H1 (cell line): ENCODE results near the gene ZW10. TPM values are rescaled to one million over a fixed set of nuclear protein-coding genes. Genes with fewer than 3 reads are reported as not detected.

Source experiments
- BACH1 ChIP-seq: IDR thresholded peaks from 2 replicates; pipeline ENCODE4 v1.6.1; 2012; ENCODE audit warnings: low read length, improper control_type of control experiment
- BRCA1 ChIP-seq: IDR thresholded peaks from 2 replicates; pipeline ENCODE4 v1.6.1; 2012; ENCODE audit warnings: low read depth, low read length, improper control_type of control experiment
- GTF2F1 ChIP-seq: IDR thresholded peaks from 2 replicates; pipeline ENCODE4 v1.6.1; 2012; ENCODE audit warnings: low read depth, low read length, improper control_type of control experiment, borderline replicate concordance
- KDM1A ChIP-seq: fragments of 200-600, 300-600 bp; sonication (generic); IDR thresholded peaks from 2 replicates; pipeline ENCODE4 v1.7.1; 2016; ENCODE audit warnings: mild to moderate bottlenecking, low read length, borderline replicate concordance
- MAFK ChIP-seq: IDR thresholded peaks from 2 replicates; pipeline ENCODE4 v1.6.1; 2012; ENCODE audit warnings: low read depth, mild to moderate bottlenecking, improper control_type of control experiment, low read length
- SP2 ChIP-seq: IDR thresholded peaks from 2 replicates; pipeline ENCODE4 v1.6.1; 2012; ENCODE audit warnings: mild to moderate bottlenecking, low read length, inconsistent platforms
- SUZ12 ChIP-seq: fragments of 200-600 bp; sonication (generic); IDR thresholded peaks from 2 replicates; pipeline ENCODE4 v1.6.1; 2012; ENCODE audit warnings: mild to moderate bottlenecking, inconsistent platforms, low read length, moderate library complexity, mixed read lengths
- ZNF274 ChIP-seq: IDR thresholded peaks from 2 replicates; pipeline ENCODE4 v1.7.0; 2012; ENCODE audit warnings: low read length, borderline replicate concordance; ENCODE audit errors: extremely low read depth
- polyA plus RNA-seq, 7 experiments: library from polyadenylated mRNA; depleted of rRNA in 3 of 7; stranded (reverse) in 5 of 7; unstranded in 2 of 7; fragments of >200 nt in 5 of 7; fragments of 200-250 nt in 2 of 7; gene quantifications; 1 replicate in 5 of 7; 2 replicates in 1 of 7; 4 replicates in 1 of 7; pipeline versions ENCODE4 v1.2.1 to v1.2.3, GENCODE V29; 2011 to 2013; ENCODE audit warnings: missing spikeins in 2 of 7, mixed read lengths in 2 of 7
- total RNA-seq: library from RNA; stranded (reverse); fragmentation: NEBNext Ultra II Directional; extraction: Animal tissue kit (Norgen Biotek cat#: 25700); gene quantifications from 2 replicates; pipeline ENCODE4 v1.2.1, GENCODE V29; 2021
- TF ChIP-seq, protein P1 (sequence below): fragments of 300-600 bp; sonication (generic); IDR thresholded peaks from 2 replicates; pipeline ENCODE4 v1.7.1; 2012; ENCODE audit warnings: low read length, moderate library complexity, mild to moderate bottlenecking, inconsistent platforms; ENCODE audit not compliant: insufficient replicate concordance
- TF ChIP-seq, protein P2 (sequence below), 3 experiments: IDR thresholded peaks; 1 replicate in 2 of 3; 2 replicates in 1 of 3; pipeline versions ENCODE4 v1.5.1 to v1.6.1; 2011; ENCODE audit warnings: low read length in 3 of 3, mild to moderate bottlenecking in 3 of 3, inconsistent platforms in 2 of 3, low read depth in 1 of 3, moderate library complexity in 1 of 3; ENCODE audit not compliant: insufficient read depth in 1 of 3; ENCODE audit errors: control extremely low read depth in 1 of 3

ZW10 gene
- total and polyA plus RNA-seq, 2 of the 8 experiments (the other 6 are each of a cell fraction or from before 2014, with no cell fraction given) = 9.0 to 25.3 TPM

DNA sequence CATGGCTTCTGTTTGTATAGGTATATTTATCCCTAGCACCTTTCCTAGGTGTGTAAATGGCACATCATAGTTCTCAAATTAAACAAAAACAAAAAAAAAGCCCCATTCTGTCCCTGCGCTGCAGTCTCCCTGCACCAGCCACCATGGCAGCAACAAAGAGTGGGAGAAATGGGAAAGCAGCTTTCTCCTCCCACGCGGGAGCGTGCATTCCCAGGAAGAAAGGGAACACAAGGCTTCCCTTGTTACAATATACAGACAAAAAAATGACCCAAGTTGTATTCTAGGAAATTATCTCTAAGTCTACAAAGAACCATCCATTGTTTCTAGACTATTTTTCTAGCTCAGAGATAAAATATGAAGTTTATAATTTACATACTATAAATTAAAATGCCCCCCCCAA is 51.3 kb downstream of the ZW10 start (continued):
- TF ChIP-seq, protein P1, sequence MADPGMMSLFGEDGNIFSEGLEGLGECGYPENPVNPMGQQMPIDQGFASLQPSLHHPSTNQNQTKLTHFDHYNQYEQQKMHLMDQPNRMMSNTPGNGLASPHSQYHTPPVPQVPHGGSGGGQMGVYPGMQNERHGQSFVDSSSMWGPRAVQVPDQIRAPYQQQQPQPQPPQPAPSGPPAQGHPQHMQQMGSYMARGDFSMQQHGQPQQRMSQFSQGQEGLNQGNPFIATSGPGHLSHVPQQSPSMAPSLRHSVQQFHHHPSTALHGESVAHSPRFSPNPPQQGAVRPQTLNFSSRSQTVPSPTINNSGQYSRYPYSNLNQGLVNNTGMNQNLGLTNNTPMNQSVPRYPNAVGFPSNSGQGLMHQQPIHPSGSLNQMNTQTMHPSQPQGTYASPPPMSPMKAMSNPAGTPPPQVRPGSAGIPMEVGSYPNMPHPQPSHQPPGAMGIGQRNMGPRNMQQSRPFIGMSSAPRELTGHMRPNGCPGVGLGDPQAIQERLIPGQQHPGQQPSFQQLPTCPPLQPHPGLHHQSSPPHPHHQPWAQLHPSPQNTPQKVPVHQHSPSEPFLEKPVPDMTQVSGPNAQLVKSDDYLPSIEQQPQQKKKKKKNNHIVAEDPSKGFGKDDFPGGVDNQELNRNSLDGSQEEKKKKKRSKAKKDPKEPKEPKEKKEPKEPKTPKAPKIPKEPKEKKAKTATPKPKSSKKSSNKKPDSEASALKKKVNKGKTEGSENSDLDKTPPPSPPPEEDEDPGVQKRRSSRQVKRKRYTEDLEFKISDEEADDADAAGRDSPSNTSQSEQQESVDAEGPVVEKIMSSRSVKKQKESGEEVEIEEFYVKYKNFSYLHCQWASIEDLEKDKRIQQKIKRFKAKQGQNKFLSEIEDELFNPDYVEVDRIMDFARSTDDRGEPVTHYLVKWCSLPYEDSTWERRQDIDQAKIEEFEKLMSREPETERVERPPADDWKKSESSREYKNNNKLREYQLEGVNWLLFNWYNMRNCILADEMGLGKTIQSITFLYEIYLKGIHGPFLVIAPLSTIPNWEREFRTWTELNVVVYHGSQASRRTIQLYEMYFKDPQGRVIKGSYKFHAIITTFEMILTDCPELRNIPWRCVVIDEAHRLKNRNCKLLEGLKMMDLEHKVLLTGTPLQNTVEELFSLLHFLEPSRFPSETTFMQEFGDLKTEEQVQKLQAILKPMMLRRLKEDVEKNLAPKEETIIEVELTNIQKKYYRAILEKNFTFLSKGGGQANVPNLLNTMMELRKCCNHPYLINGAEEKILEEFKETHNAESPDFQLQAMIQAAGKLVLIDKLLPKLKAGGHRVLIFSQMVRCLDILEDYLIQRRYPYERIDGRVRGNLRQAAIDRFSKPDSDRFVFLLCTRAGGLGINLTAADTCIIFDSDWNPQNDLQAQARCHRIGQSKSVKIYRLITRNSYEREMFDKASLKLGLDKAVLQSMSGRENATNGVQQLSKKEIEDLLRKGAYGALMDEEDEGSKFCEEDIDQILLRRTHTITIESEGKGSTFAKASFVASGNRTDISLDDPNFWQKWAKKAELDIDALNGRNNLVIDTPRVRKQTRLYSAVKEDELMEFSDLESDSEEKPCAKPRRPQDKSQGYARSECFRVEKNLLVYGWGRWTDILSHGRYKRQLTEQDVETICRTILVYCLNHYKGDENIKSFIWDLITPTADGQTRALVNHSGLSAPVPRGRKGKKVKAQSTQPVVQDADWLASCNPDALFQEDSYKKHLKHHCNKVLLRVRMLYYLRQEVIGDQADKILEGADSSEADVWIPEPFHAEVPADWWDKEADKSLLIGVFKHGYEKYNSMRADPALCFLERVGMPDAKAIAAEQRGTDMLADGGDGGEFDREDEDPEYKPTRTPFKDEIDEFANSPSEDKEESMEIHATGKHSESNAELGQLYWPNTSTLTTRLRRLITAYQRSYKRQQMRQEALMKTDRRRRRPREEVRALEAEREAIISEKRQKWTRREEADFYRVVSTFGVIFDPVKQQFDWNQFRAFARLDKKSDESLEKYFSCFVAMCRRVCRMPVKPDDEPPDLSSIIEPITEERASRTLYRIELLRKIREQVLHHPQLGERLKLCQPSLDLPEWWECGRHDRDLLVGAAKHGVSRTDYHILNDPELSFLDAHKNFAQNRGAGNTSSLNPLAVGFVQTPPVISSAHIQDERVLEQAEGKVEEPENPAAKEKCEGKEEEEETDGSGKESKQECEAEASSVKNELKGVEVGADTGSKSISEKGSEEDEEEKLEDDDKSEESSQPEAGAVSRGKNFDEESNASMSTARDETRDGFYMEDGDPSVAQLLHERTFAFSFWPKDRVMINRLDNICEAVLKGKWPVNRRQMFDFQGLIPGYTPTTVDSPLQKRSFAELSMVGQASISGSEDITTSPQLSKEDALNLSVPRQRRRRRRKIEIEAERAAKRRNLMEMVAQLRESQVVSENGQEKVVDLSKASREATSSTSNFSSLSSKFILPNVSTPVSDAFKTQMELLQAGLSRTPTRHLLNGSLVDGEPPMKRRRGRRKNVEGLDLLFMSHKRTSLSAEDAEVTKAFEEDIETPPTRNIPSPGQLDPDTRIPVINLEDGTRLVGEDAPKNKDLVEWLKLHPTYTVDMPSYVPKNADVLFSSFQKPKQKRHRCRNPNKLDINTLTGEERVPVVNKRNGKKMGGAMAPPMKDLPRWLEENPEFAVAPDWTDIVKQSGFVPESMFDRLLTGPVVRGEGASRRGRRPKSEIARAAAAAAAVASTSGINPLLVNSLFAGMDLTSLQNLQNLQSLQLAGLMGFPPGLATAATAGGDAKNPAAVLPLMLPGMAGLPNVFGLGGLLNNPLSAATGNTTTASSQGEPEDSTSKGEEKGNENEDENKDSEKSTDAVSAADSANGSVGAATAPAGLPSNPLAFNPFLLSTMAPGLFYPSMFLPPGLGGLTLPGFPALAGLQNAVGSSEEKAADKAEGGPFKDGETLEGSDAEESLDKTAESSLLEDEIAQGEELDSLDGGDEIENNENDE = no peak
- TF ChIP-seq, protein P2, sequence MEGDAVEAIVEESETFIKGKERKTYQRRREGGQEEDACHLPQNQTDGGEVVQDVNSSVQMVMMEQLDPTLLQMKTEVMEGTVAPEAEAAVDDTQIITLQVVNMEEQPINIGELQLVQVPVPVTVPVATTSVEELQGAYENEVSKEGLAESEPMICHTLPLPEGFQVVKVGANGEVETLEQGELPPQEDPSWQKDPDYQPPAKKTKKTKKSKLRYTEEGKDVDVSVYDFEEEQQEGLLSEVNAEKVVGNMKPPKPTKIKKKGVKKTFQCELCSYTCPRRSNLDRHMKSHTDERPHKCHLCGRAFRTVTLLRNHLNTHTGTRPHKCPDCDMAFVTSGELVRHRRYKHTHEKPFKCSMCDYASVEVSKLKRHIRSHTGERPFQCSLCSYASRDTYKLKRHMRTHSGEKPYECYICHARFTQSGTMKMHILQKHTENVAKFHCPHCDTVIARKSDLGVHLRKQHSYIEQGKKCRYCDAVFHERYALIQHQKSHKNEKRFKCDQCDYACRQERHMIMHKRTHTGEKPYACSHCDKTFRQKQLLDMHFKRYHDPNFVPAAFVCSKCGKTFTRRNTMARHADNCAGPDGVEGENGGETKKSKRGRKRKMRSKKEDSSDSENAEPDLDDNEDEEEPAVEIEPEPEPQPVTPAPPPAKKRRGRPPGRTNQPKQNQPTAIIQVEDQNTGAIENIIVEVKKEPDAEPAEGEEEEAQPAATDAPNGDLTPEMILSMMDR (IDR thresholded peaks at IDR 0.05; ENCODE audit: control extremely low read depth in 1 of 3, insufficient read depth in 1 of 3, low read depth in 1 of 3, low read length in 3 of 3) = no peak
- TF ChIP-seq SUZ12 = no peak
- no peak for TF ChIP-seq BRCA1
- TF ChIP-seq KDM1A = no peak
- no peak for TF ChIP-seq SP2
- TF ChIP-seq ZNF274 = no peak
- no peak for TF ChIP-seq BACH1
- TF ChIP-seq MAFK = no peak
- no peak for TF ChIP-seq GTF2F1
